Left renal cortex interstitium (tissue), 4 donors: ENCODE data around the gene EEIG1. TPM values are rescaled to one million over a fixed set of nuclear protein-coding genes. Genes with fewer than 3 reads are reported as not detected.

Experiments used
- DNase-seq, 4 donors: peaks; one replicate each; pipeline ENCODE4 v3.0.0-alpha.2; 2013; ENCODE audit warnings: low read depth in 4 of 4, low spot score in 2 of 4, missing footprints in 1 of 4
- polyA plus RNA-seq, 4 donors: library from polyadenylated mRNA; unstranded; fragments of 120-200 nt; gene quantifications; one replicate each; pipeline ENCODE4 v1.2.1, GENCODE V29; 2013; ENCODE audit not compliant: insufficient read length in 4 of 4

Gene EEIG1
- polyA plus RNA-seq, 4 donors: 34.0 to 46.4 (median 38.3) TPM

GRCh38 chr9:127942216-127943010 lies 38.4 kb downstream of the EEIG1 start:
- DNase-seq: no peak

- DNase-seq: no peak
Measured at GRCh38 chr9:127941961-127942215, 38.9 kb downstream of the EEIG1 start.

GRCh38 chr9:127941062-127941960 lies 39.5 kb downstream of the EEIG1 start:
- no peak for DNase-seq

- no peak for DNase-seq
Measured at GRCh38 chr9:127940593-127940992, 40.2 kb downstream of the EEIG1 start.

- DNase-seq: no peak
Measured at GRCh38 chr9:127938298-127938690, 42.5 kb downstream of the EEIG1 start.

- peak in 2 of 4 donors; percentile 75 to 79 for DNase-seq
Measured at GRCh38 chr9:127937388-127938297, 43.1 kb downstream of the EEIG1 start, which contains the start of gene DPM2. DPM2 (minus strand) TSS chr9:127937854; CDS start chr9:127937820, 34 bp downstream.

GRCh38 chr9:127937056-127937387 lies 43.8 kb downstream of the EEIG1 start:
- DNase-seq: no peak

GRCh38 chr9:127936347-127936852 lies 44.4 kb downstream of the EEIG1 start:
- no peak for DNase-seq

GRCh38 chr9:127935765-127936221 lies 45.0 kb downstream of the EEIG1 start:
- DNase-seq: no peak

GRCh38 chr9:127934986-127935385 lies 45.8 kb downstream of the EEIG1 start:
- DNase-seq: no peak

- DNase-seq: no peak
Measured at GRCh38 chr9:127934248-127934647, 46.5 kb downstream of the EEIG1 start.

- DNase-seq: no peak
Measured at GRCh38 chr9:127931092-127931881, 49.5 kb downstream of the EEIG1 start.

Other genes starting within 250 kb of the EEIG1 start
- gene TOR2A, start 245.7 kb downstream of the EEIG1 start, polyA plus RNA-seq: 10 to 100 TPM; 13.7 to 21.6 (median 16.8) TPM
- gene SH2D3C, start 202.3 kb downstream of the EEIG1 start, polyA plus RNA-seq: 10 to 100 TPM; 13.8 to 18.6 (median 16.0) TPM
- gene CDK9, start 195.0 kb downstream of the EEIG1 start, polyA plus RNA-seq: 10 to 100 TPM; 63.5 to 84.3 (median 72.4) TPM
- 10 to 100 TPM; 40.7 to 55.2 (median 48.9) TPM for gene FPGS, start 178.1 kb downstream of the EEIG1 start, polyA plus RNA-seq
- 100 to 1,000 TPM in 1 of 4 donors, 10 to 100 TPM in 3; 74.4 to 112 (median 80.8) TPM for gene ENG, start 126.3 kb downstream of the EEIG1 start, polyA plus RNA-seq
- 10 to 100 TPM; 38.3 to 60.4 (median 48.1) TPM for gene AK1, start 103.3 kb downstream of the EEIG1 start, polyA plus RNA-seq
- gene ST6GALNAC6, start 81.4 kb downstream of the EEIG1 start, polyA plus RNA-seq: 10 to 100 TPM; 41.4 to 53.1 (median 47.2) TPM
- 10 to 100 TPM; 10.4 to 17.2 (median 13.7) TPM for gene ST6GALNAC4, start 63.9 kb downstream of the EEIG1 start, polyA plus RNA-seq
- 1 to 10 TPM; 1.1 to 2.8 (median 2.3) TPM for gene PIP5KL1, start 50.2 kb downstream of the EEIG1 start, polyA plus RNA-seq
- gene DPM2, start 43.1 kb downstream of the EEIG1 start, polyA plus RNA-seq: 10 to 100 TPM; 35.4 to 42.3 (median 37.2) TPM
- 10 to 100 TPM in 3 of 4 donors, 1 to 10 TPM in 1; 9.5 to 12.0 (median 10.6) TPM for gene NAIF1, start 86.3 kb upstream of the EEIG1 start, polyA plus RNA-seq
- 10 to 100 TPM; 12.7 to 15.8 (median 13.9) TPM for gene SLC25A25, start 87.2 kb upstream of the EEIG1 start, polyA plus RNA-seq
- 10 to 100 TPM; 36.7 to 71.6 (median 58.3) TPM for gene PTGES2, start 146.7 kb upstream of the EEIG1 start, polyA plus RNA-seq
- gene LCN2, start 168.5 kb upstream of the EEIG1 start, polyA plus RNA-seq: 1 to 10 TPM in 3 of 4 donors, under 1 TPM in 1; 0.29 to 1.8 (median 1.1) TPM
- 10 to 100 TPM; 35.1 to 69.6 (median 56.1) TPM for gene BBLN, start 179.3 kb upstream of the EEIG1 start, polyA plus RNA-seq
- gene CIZ1, start 210.6 kb upstream of the EEIG1 start, polyA plus RNA-seq: 100 to 1,000 TPM; 101 to 163 (median 131) TPM
- 100 to 1,000 TPM in 2 of 4 donors, 10 to 100 TPM in 2; 58.1 to 246 (median 139) TPM for gene DNM1, start 222.4 kb upstream of the EEIG1 start, polyA plus RNA-seq